ENCODE results near the gene FANCC.

DNA sequence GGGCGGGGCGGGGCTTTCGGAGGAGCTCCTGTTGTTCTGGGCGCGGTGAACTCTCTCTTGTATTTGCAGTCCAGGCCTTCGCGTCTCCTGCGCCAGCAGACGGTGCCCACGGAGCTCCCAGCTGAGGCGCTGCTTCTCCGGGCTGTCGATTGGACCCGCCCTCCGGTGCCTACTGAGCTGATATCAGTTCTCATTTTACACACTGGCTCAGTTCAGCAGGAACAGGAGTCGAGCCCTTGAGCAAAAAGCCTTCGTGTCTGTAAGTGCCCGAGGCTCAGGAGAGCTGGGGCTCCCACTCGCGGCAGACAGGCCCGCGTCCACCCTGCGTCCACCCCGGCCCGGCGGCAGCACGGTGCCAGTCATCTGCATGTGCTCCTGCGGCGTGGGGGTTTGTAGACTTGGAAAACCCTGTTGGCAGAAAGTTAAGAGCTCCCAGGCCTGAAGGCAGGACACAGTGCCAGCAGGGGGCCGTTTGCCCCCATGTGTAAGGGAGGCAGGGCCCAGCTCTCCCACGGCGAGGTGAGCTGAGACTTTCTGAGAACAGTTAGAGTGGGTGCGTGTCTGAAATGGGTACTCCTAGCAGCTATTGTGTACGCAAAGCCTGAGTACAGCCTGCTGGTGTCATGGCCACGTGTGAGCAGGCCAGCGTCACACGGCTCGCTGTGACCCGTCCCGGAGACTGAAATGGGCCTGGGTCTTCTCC is 231.5 kb downstream of the FANCC start:
- TF ChIP-seq POLR2A (IDR thresholded peaks at IDR 0.05): no peak
- TF ChIP-seq, protein P1, sequence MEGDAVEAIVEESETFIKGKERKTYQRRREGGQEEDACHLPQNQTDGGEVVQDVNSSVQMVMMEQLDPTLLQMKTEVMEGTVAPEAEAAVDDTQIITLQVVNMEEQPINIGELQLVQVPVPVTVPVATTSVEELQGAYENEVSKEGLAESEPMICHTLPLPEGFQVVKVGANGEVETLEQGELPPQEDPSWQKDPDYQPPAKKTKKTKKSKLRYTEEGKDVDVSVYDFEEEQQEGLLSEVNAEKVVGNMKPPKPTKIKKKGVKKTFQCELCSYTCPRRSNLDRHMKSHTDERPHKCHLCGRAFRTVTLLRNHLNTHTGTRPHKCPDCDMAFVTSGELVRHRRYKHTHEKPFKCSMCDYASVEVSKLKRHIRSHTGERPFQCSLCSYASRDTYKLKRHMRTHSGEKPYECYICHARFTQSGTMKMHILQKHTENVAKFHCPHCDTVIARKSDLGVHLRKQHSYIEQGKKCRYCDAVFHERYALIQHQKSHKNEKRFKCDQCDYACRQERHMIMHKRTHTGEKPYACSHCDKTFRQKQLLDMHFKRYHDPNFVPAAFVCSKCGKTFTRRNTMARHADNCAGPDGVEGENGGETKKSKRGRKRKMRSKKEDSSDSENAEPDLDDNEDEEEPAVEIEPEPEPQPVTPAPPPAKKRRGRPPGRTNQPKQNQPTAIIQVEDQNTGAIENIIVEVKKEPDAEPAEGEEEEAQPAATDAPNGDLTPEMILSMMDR (IDR thresholded peaks at IDR 0.05): no peak
